Measurements from ENCODE around the gene PDGFRB.

The PDGFRB gene

DNA sequence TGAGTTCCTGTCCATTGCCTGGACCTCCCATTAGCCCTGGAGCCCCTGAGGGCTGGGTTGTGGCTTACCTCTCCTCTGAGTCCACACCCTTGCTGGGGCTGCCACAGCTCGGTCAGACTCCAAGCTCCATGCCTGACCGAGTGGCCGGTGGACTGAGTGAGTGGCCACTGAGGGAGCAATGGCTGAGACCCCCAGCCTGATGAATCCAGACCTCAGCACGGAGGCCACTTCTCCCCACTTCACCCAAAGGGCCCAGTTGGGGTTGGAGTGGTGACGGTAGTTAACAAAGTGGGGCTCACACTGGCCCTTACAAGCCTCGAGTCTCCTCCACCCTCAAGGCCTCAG is 28.8 kb downstream of the PDGFRB start:
- no peak for DNase-seq

DNA sequence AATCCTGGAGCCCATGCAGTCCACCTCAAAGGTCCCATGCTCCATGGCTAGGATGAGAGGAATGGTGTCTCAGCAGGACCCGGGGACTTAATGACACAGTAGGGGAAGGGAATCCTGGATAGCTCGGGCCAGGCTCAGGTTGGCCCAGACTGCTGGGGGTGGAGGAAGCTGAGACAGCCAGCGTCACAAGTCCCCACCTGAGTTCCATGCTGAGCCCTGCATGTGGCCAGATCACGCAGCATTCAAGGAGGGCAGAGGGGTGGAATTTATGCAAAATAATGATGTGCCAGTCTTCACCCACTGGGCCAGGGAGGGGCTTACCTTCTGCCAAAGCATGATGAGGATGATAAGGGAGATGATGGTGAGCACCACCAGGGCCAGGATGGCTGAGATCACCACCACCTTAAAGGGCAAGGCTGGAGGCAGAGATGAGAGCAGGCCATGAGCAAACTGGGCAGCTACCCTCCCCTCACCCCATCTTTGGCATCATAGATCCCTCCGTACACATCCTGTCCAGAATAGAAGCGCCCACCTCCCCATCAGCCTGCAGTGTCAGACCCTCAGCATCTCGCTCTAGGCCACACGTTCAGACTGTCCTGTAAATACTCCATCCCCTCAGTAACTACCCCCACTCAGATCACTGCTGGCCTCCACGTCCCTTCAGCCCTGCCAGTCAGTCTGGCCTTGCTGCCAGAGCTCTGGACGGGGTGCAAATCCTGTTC is 29.3 kb downstream of the PDGFRB start:
- no peak for DNase-seq

DNA sequence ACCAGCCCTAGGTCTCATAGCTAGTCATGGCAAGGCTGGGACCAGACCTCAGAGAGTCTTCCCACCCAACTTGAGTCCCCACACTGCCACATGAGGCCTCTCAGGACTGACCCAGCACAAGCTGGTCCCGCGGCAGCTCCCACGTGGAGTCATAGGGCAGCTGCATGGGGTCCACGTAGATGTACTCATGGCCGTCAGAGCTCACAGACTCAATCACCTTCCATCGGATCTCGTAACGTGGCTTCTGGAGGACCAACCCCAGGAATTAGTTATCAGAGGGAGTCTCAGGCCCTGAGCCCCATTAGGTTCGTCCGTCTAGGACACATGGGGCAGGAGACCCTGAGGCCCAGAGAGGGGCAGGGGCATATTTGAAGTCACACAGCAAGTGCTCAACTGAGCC is 30.3 kb downstream of the PDGFRB start:
- DNase-seq = no peak

DNA sequence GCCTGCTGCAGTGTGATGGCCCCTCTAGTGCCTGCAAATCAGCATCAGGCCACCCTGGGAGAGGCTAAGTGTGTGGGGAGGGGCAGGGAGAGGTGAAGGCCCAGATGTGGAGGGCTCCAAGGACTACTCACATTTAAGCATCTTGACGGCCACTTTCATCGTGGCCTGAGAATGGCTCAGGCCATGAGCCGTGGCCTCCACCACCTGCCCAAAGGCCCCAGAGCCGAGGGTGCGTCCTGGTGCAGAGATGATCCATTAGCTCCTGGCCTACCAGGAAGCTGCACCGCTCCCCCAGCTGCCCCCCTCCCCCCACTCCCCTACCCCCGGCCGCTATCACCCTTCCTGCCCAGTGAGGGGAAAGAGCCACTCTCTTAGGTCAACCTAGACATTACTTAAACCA is 31.0 kb downstream of the PDGFRB start:
- no peak for DNase-seq

DNA sequence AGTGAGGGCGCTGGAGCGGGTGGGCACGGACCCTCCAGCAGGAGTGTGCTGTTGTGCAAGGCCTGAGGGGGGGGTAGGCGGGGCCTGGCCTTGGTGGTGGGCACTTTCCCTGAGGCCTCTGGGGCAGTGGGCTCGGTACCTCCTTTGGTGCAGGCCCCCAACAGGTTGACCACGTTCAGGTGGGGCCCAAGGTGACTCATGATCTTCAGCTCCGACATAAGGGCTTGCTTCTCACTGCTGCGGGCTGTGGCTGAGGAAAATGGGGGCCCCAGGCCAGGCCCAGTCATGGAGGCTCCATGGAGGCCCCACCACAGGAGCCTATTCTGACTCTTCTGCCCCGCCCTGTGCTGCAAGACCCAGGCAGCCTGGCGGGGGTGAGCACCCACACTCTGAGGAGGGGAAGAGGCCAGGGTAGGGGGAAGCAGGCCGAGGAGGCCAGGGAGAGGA is 31.5 kb downstream of the PDGFRB start:
- DNase-seq = no peak

DNA sequence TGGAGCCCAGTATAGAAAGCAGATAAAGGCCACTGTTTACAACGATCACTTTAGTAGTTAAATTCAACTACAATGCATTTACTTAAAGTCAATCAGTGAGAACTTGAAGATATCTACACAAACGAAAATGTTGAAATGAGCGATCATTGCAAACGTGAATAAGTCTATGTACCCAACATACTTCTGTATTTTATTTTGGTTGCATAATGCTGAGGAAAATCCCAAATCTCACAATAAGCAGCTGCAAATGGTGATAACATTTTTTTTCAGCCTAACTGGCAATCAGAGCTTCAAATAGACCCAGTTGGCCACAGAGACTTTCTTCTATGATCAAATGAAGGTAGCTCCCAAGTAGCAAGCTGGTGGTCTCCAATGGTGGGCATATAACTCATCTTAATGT is 32.1 kb downstream of the PDGFRB start:
- no peak for DNase-seq

DNA sequence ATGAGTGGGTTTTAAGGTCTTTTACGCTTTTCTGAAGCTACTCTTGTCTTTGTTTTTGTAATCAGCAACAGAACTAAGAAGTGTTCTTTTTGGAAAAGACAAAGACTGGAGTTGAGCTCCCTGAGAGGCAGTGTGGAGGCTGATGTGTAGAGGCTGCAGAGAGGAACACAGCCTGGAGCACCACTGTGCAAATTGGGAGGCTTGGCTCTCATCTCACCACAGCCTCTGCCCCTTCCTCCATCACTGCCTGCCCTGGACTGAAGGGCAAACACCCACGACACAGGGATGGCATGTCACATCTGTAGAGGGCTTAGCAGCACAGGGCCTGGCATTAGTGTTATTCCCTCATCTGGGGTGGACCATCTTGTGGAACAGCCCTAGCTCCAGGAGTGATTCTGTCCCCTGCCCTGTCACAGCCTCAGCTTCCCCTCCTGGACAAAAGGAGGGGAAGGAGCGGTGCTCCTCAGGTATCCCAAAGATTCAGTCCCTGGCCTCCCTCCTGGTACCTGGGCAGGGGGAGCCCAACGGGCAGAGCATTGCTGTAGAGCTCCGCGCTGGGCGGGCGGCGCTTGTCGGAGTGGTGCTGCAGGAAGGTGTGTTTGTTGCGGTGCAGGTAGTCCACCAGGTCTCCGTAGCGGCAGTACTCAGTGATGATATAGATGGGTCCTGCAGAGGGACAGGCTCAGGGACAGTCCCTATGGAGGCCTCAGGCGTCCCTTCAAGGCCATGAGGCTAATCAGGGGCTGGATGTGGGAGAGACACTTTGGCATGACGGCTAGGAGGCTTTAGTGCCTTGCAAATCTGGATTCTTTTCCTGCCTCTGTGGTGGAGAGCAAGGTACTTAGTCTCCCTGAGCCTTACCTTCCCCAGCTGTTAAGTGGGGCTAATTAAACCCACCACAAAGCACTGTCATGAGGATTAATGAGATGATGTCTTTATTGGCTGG is 32.8 kb downstream of the PDGFRB start:
- DNase-seq = no peak

DNA sequence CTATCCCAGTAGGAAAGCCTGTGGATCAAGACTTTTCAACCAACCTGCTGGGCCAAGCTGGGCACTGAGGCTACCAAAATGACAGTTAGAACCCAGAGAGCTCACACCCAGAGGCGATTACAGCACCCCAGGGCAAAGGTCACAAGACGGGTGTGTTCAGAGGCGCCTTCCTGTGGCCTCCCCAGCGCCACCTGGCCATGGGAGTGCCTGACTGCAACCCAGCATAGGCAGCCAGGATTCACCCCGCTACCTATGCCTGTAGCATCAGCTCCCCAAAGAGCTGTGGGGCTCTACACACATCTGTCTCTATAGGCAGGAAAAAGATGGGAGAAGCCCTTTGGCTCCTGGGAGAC is 33.5 kb downstream of the PDGFRB start:
- DNase-seq = no peak

DNA sequence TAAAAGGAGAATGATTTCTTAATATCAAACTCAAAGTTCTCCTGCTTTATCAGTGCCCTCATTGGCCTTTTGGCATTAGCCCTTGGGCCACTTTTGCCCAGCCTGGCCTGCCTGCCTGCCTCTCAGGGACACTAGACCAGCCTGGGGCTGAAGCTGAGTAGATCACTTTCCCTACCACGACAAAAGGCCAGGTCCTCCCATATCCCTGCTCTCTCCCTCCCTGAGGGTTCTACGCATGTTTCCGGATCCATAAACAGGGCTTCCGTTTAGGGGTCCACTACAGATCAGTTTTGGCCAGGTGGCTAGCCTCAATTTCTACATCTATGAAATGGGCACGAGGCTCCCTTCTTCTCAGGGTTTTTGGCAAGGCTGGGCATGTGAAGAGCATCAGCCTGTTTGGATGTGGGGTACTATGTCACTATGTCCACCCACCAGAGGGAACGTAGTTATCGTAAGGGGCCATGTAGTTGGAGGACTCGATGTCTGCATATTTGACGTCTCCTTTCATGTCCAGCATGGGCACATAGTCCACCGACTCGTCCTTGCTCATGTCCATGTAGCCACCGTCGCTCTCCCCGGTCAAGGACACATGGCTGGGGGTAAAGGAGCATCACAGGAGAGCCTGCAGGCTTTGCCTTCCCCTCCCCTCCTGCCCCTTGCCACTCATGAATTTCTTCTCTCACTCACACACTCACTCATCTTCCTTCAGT is 34.0 kb downstream of the PDGFRB start:
- DNase-seq = no peak

DNA sequence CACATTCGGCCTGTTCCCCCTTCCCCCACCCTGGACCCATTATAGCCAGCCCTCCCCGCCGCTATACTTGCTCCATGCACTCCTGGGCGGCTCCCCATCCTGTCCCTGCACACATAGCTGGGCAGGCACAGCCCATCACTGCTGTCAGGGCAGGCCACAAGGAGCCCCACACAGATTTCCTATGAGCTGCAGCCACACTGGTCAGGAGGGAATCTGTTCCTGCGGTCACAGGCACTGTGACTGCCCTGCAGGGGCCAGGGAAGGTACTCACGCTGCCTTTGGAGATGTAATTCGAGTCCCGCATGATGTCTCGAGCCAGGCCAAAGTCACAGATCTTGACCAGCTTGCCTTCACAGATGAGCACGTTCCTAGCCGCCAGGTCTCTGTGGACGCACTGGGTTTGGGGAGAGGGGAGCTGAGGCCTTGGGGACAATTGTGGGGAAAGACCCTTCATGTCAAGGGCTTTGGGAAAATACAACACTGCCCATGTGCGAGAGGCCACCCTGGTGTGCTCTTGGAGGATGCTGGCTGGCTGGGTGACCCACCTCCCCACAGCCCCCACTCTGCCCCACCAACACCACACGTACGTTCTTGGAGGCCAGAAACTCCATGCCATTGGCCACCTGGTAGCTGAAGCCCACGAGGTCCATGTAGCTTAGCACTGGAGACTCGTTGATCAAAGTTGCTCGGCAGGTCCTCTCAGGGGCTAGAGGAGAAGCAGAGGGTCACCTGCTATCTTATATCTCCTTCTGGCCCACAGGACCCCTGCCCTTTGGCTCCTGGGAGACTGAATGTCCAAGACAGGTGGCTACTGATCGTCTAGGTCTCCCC is 34.8 kb downstream of the PDGFRB start:
- no peak for DNase-seq

DNA sequence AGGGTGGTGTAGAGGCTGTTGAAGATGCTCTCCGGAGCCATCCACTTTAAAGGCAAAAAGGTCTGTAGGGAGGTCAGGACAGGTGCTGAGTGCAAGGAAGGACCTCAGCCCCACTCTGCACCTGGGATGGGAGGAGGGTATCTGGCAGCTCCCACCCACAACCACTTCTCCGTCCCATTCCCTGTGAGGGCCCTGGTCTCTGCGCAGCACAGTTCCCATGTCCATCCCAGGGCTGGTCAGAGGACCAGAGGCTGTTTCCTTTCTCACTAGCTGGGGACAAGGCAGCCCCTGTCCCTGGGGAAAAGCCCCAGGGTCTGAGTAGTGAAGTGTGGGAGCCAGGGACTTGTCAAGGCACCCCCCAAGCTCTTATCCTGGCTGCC is 35.6 kb downstream of the PDGFRB start:
- no peak for DNase-seq

DNA sequence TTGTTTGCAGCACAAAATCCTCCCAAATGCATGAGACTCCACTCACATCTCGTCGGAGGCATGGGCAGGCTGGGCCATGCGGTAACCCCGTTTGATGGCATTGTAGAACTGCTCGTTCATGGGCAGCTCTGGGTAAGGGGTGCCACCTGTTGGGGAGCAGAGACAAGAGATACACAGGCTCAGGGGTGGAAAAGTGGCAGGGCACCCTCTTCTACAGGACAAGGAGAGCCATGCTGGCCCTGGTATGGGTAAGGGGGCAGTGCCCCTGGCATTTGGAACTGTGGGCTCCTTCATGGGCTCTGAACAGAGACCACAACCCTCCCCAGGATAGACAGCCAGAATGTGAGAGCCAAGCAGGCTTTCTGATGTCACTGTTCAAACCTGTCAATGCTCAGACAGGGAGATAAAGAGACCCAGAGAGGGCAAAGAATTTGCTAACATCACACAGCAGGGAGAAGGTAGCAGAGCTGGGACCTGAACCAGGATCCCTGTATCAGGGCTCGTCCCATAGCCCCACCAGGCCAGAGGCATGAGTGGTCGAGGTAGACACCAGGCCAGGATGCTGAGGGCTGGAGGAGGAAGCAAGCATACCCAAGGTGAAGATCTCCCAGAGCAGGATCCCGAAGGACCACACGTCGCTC is 36.1 kb downstream of the PDGFRB start:
- no peak for DNase-seq

DNA sequence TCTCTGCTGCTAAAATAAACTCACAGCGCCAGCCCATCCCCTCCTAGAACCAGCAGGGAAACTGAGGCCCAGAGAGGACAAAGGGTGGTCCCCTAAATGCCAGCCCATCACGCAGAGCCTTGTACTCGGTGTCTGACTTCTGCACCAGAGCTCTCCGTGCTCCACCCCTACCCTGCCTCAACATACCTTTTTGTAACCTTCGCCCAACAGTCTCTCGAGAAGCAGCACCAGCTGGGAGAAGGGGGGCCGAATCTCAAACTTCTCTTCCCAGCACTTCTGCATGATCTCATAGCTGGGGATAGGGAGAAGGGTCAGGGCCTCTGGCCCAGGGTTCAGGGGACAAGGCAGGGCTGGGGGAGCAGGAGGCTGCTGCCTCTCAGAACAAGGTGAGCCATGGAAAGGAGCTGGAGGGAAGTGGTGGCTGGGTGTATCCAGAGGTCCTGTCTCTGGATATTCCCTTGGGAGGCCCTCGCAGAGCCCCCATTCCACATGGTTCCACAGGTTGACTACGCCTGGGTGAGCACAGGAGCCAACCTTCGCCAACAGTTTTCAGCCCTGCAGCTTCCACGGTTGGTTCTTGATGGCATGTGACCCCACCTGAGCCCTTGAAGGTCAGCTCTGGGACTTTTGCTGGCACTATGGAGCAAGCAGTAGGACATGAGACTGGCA is 37.0 kb downstream of the PDGFRB start:
- DNase-seq = no peak

DNA sequence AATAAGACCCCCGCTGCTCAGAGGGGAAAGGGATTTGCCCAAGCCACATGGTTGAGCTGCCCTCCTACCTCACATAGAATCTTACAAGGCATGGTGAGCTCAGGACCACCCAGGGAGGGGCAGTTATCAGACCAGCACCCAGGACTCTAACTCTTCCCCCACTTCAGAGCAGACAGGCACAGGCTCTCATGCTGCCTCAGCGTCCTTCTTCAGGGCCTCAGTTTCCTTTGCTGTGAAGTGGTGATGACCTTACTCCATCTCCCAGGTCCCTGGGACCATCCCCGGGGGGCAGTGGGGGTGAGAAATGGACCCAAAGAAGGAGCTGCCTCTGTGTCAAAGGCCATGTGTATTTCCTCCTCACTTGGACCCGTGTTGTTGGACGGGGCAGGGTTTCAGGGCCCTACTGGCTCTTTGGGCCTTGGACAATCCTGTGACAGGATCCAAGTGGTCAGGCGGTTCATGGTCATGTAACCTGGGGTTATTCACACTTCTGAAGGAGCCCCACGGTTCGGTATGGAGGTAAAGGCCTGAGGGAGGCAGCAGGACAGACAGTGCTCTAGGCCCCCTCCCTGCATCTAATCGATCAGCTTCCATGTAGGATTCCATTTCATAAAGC is 37.6 kb downstream of the PDGFRB start:
- DNase-seq = no peak

DNA sequence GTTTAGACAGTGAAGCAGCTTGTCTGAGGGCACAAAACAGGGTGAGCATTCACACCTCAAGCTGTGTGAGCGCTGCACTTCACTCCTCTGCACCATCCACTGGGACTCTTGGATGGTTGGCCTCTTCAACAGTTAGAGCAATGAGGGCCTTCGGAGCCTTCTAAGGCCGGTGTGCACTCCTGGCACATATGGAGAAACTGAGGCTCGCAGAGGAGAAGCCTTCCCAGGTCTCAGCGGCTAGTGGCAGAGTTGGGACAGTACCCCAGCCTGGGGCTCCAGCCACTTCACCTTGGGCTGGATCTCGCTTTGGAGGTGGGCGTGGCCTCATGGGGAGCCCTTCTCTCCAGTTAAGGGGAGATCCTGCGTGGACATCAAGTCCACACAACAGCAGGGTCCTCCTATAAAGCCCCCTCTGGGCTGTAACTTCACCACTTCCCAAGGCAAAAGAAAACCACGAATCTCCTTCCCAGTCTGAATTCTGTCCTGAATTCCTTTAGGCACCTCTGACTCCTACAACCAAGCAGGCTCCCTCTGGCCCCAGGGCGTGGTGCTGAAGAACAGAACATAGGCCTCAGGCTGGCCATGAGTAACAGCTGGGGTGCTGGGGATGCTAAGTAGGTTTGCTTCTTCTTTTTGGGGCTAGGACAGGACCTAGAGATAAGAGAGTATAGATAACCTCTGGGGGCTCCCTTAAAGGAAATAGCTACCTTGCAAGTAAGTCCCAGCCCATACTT is 38.8 kb downstream of the PDGFRB start:
- DNase-seq = no peak

DNA sequence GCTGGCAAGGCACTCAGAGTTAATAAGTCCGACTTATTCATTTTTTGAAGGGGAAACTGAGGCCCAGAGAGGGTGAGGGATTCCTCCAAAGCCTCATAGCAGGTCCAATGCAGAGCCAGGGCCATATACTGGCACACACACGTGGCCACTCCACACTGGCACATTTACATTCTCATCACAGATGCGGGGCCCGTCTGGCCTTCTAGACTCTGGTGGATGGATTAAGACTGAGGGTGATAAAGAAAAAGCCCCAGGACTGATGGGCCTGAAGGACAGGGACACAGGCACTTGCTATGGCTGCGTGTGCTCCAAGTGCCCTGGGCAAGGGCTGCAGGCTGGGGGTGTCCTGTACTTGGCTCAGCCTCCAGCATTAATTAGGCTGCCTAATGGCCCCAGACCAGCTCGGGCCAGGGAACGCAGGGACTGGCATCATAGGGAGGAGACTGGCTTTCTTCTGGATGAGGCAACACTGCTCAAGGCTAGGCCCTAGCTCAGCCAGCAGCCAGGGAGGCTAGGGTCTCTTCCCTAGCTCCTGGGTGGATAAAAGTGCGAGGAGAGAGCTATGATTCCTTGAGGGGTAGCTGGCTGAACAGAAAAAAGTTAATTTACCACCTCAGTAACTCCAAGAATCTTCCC is 40.8 kb downstream of the PDGFRB start:
- no peak for DNase-seq

DNA sequence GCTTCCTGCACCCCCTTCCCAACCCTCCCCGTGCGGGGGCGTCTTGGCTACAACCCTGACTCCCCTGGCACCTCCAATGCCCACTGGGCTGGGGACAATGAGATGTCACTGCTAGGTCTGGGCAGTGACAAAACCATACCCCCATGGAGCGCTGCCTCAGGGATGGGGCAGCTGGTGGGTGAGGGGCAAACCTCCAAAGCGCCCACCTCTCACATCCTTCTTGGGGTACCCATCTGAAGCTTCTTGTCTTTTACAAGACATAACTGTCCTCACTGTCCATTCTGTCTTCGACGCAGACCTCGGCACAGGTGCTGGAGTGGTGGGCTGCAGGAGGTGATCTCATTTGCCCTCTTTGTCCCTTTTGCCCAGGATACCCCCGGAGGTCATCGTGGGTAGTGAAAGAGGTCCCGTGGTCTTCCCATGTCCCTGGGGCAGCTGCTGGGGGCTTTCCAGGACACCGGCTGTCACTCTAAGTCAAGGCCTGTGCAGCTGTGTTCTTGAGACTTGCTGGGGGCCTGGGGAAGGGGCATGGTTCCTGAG is 41.5 kb downstream of the PDGFRB start:
- DNase-seq = no peak

DNA sequence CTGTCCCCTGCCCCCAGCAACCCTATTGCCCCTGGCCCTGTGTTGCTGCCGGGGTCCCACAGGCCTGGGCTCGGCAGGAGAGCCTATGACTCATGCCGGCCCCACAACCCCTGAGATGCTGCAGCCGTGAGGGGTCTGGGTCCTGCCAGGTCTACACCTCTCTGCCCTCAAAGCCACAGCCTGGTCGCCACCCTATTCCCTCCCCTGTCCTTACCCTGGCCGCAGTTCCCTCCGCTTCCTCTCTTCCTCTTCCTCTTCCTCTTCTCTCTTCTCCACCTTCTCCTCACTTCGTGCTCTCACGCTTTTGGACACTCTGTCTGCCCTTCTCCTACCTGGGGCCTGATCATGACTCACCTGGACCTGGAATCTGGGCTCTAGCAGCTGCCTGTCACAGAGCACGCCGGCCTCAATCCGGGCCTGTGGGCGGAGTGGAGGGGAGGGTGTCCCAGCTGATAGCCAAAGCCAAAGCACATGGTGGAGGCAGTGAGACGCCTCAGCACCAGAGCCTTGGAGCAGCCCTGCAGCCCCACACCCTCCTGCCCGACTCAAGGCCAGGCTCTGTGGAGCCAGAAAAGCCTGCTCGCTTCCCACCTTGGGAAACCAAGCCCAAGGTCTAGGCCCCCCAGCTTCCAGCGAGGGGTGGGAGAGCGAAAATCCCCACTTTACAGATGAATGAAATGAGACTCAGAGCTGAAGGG is 42.4 kb downstream of the PDGFRB start:
- no peak for DNase-seq

All from activated gamma-delta T cell treated with Interleukin-2 at 50 U/mL for 16 hours (primary cell).